Measurements from ENCODE around the gene DDT.
"Not testable (repeated sequence)": the region's sequence is repeated elsewhere in the genome, so short reads cannot be mapped to it uniquely, and the experiment has no call there.

Gene DDT

GRCh38 chr22:23974345-23974744 lies at the start of gene DDT:
DDT (minus strand) TSS chr22:23974441; CDS start chr22:23974414, 27 bp downstream.
- not testable (repeated sequence) for DNase-seq

GRCh38 chr22:24023204-24023789 lies 49.1 kb upstream of the DDT start:
- no peak for DNase-seq

- no peak for DNase-seq
Observed at GRCh38 chr22:24021304-24021703, 47.1 kb upstream of the DDT start.

- no peak for DNase-seq
Observed at GRCh38 chr22:24016156-24016555, 41.9 kb upstream of the DDT start.

- no peak for DNase-seq
Observed at GRCh38 chr22:24011735-24012068, 37.5 kb upstream of the DDT start.

GRCh38 chr22:24010018-24010391 lies 35.8 kb upstream of the DDT start:
- DNase-seq = no peak

- no peak for DNase-seq
Observed at GRCh38 chr22:24009227-24010017, 35.2 kb upstream of the DDT start.

- DNase-seq = no peak
Observed at GRCh38 chr22:24008381-24009226, 34.4 kb upstream of the DDT start.

GRCh38 chr22:24008022-24008283 lies 33.7 kb upstream of the DDT start:
- no peak for DNase-seq

- DNase-seq = no peak
Observed at GRCh38 chr22:24007253-24008021, 33.2 kb upstream of the DDT start.

- DNase-seq = no peak
Observed at GRCh38 chr22:24006914-24007214, 32.6 kb upstream of the DDT start.

GRCh38 chr22:24006207-24006913 lies 32.1 kb upstream of the DDT start:
- no peak for DNase-seq

- DNase-seq = no peak
Observed at GRCh38 chr22:24005201-24005600, 31.0 kb upstream of the DDT start, which contains the start of gene GSTT4. GSTT4 (minus strand) TSS chr22:24005453; CDS start chr22:24005356, 97 bp downstream.

GRCh38 chr22:24003887-24004286 lies 29.6 kb upstream of the DDT start:
- DNase-seq = no peak

- no peak for DNase-seq
Observed at GRCh38 chr22:24002851-24003250, 28.6 kb upstream of the DDT start.

- no peak for DNase-seq
Observed at GRCh38 chr22:24002272-24002671, 28.0 kb upstream of the DDT start.

GRCh38 chr22:24001314-24001713 lies 27.1 kb upstream of the DDT start:
- no peak for DNase-seq

GRCh38 chr22:23999779-24000178 lies 25.5 kb upstream of the DDT start:
- DNase-seq = not testable (repeated sequence)

- DNase-seq = no peak
Observed at GRCh38 chr22:23997092-23997491, 22.9 kb upstream of the DDT start.

GRCh38 chr22:23993581-23994177 lies 19.4 kb upstream of the DDT start:
- DNase-seq = not testable (repeated sequence)

GRCh38 chr22:23993080-23993479 lies 18.8 kb upstream of the DDT start:
- DNase-seq = not testable (repeated sequence)

- DNase-seq = not testable (repeated sequence)
Observed at GRCh38 chr22:23989583-23990244, 15.5 kb upstream of the DDT start.

Measured in NCI-H2081 treated with DMSO at 0.1 percent for 48 hours (cell line).